Measurements from ENCODE around the gene HTRA1.

The HTRA1 gene

DNA sequence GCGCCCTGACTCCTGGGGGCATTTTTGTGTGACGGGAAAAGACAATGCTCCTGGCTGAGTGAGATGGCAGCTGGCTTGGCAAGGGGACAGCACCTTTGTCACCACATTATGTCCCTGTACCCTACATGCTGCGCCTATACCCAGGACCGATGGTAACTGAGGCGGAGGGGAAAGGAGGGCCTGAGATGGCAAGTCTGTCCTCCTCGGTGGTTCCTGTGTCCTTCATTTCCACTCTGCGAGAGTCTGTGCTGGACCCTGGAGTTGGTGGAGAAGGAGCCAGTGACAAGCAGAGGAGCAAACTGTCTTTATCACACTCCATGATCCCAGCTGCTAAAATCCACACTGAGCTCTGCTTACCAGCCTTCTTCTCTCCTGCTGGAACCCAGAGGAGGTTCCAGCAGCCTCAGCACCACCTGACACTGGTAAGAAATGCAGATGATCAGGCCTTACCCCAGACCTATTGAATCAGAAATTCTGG lies 6.7 kb upstream of the HTRA1 start, which contains the start of gene ARMS2:
ARMS2 (plus strand) TSS at position 51 of the 478 bp plus-strand sequence; CDS start at position 126, 75 bp downstream.
- no peak for DNase-seq (ENCODE audit: low read depth in 2 of 2, low spot score in 1 of 2)

DNA sequence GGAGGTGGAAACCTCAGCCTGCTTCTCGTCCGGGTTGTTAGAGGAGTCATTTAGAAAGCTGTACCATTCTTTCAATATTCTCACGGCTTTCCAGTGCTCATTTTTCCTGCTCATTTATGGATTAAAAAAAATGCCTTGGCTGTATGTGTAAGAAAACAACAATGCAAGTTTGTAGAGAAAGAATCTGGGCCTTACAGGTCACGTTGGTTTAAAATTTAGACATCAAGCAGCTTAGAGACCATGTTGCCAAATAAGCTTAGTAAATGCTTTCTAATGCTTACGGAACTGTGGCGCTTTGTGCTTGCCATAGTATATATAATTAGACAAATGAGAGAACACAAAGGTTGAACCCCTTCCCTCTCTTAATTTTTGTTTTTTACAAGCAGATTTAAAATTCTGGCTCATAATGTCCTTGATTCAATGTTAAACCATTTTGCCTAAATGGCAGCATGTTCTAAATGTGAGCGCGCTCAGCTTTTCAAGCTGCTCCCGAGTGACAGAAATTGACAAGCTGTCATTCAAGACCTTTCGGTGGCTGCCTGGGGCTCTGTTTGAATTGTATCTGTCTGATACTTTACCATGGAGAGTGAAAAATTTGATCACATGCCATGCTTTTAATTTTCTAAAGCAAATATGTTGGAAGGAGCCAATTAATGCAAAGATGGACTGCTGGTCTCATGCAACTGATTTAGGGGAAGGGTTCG lies 5.8 kb upstream of the HTRA1 start:
- DNase-seq (ENCODE audit: low read depth in 2 of 2, low spot score in 1 of 2): no peak

DNA sequence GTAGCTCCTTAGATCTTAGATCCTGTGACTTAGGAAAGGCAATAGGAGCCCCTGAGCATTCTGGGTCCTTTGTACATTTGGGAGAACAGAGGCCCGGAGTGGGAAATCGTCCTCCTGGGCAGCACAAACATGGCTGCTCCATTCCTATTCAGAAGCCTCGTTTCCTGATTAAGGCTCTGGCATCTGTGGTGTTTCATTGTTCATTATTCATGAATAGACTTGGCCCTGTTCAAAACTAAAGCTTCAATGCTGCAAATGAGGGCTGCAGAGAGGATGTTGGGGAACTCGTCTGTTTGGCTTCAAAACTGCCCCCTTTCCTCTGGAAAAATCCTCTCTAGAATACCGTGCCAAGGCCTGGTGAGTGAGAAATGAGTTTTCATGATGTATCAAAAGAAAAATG lies 3.4 kb upstream of the HTRA1 start:
- no peak for DNase-seq (ENCODE audit: low read depth in 2 of 2, low spot score in 1 of 2)

DNA sequence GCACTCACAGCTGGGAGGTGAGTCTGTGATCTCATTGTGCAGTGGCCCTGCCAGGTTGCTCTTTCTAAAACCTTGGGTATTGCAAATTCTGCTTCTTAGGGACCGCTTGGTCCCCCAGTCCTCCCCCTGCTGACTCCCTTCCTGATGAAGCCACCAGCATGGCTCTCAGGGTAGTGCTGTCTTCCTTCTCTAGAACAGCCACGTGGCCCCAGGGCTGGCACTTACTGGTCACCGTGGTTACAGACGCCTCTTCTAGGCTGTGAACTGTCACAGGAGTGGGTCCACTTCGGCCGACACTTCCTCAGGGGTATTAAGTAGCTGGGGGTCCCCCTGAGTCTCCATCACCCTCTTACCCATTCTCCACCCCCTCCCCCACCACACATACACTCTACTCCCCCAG lies 2.7 kb upstream of the HTRA1 start:
- DNase-seq (ENCODE audit: low read depth in 2 of 2, low spot score in 1 of 2): no peak

DNA sequence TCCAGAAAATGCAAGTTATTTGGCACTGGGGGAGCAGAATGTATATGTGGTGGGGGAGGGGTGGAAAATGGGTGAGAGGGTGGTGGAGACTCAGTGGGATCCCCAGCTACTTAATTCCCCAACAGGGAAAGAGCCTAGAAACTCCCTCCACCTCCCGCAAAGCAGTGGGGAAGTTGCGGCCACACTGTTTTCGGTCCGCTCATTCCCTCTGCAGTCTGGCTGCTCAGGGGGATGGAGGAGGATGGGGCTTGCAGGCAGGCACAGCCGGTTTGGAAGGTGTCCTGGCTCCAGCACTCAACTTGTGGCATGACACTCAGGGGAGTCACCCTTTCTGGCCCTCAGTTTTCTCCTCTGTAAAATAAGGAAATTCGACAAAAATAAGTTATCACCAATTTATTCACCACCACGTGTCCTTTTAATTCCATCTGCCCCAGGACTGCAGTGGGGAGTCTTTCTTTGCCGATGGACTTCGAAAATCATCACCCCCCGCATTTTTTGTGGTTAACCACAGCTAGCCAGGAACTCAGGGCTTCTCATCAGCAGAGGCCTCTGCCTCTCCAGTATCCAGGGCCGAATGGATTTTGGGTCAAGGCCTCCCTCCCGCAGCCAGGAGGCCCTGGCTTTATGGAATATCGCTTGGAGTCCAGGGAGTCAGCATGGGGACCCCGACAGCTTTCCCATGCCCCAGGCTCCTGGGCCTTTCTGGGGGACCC lies 1.6 kb upstream of the HTRA1 start:
- no peak for DNase-seq (ENCODE audit: low read depth in 2 of 2, low spot score in 1 of 2)

DNA sequence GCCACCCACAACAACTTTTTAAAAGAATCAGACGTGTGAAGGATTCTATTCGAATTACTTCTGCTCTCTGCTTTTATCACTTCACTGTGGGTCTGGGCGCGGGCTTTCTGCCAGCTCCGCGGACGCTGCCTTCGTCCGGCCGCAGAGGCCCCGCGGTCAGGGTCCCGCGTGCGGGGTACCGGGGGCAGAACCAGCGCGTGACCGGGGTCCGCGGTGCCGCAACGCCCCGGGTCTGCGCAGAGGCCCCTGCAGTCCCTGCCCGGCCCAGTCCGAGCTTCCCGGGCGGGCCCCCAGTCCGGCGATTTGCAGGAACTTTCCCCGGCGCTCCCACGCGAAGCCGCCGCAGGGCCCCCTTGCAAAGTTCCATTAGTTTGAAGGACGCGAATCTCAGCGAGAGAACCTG lies 461 bp upstream of the HTRA1 start:
- no peak for DNase-seq (ENCODE audit: low read depth in 2 of 2, low spot score in 1 of 2)

DNA sequence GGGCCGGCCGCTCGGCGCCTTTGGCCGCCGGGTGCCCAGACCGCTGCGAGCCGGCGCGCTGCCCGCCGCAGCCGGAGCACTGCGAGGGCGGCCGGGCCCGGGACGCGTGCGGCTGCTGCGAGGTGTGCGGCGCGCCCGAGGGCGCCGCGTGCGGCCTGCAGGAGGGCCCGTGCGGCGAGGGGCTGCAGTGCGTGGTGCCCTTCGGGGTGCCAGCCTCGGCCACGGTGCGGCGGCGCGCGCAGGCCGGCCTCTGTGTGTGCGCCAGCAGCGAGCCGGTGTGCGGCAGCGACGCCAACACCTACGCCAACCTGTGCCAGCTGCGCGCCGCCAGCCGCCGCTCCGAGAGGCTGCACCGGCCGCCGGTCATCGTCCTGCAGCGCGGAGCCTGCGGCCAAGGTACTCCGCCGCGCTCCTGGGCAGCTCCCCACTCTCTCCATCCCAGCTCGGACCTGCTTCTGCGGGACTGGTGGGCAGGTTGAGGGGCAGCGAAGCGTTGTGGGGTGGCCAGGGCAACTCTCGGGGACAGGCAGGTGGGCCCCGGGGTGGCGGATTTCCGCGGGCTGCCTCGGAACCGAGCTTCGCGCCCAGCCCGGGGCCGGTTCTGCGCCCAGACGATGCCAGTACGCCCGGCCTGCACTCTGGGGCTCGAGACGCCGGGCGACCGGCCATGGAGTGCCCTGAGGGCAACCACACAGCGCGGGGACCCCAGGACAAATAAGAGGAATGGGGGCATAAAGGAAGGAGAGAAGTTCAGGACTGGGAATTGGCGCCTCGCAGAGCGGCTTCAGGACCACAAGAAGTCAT lies 578 bp downstream of the HTRA1 start:
- no peak for DNase-seq (ENCODE audit: low read depth in 2 of 2, low spot score in 1 of 2)

DNA sequence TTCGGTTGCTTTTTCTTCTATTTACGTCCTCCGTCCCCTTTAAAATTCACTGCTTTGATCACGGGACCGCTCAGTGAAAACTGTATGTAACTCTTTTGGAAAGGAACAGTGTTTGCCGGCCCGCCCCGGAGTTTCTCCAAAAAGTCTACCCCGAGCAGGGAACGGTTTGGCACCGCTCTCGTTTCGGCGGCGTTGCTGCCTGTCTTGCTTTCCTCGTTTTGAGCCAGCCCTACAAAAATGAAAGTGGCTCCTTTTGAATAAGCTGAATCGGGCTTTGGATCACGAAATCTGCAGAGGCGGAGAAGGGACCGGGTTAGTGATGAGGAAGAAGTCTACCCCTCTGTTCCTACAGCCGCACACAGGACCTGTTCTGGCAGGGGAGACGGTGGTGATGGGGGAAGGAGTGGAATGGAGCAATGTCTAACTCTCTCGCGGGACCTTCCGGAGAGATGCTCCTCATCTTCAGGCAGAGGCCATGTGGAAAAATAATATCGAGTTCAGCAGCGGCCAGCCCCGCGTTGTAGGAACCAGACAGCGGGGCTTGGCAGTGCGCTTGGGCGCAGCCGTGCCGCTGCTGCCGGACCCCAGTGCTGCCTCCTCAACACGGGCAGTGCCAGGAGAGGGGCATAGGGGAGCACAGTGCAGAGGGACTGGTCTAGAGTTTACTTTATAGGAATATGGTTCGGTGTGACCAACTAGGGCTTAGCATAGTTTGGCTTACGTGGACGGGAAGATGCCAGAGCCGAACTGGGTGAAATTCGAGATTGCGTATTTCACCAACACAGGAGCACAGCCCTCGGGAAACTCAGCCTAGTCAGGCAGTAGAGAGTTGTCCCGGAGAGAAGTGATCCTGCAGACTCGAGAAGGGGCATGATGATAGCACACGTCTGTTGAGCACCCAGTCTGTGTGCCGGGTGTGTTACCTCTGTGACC lies 1.4 kb downstream of the HTRA1 start:
- no peak for DNase-seq (ENCODE audit: low read depth in 2 of 2, low spot score in 1 of 2)

DNA sequence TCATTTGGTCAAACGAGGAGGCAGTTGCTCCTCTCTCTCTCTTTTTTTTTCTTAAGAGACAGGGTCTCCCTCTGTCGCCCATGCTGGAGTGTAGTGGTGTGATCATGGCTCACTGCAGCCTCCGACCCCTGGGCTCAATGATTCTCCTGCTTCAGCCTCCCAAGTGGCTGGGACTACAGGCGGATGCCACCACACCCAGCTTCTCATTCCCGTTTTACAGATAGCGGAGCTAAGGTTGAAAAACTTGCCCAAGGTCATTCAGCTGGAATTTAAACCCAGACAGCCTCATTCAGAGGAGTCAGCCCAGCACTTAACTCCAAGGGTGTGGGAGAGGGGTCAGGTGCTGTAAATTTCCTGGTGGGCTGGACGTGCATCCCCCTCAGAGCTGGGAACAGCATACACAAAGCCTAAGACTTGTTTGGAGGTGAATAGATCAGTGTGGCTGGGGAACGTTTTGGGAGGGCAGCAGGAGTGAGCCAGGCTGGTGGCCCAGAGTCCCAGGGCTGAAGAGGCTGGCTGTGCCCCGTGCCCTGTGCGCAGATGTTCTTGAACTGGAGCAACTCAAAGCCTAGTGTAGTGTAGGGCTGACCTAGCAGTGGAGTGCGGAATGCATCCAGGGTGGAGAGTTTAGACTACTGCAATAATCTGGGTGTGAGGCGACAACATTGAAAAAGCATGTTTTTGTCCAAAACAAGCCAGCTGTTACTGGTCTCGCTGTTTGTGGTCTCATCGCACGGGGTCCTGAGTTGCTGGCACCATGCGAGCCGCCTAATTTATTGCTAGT lies 2.3 kb downstream of the HTRA1 start:
- DNase-seq (ENCODE audit: low read depth in 2 of 2, low spot score in 1 of 2): no peak

DNA sequence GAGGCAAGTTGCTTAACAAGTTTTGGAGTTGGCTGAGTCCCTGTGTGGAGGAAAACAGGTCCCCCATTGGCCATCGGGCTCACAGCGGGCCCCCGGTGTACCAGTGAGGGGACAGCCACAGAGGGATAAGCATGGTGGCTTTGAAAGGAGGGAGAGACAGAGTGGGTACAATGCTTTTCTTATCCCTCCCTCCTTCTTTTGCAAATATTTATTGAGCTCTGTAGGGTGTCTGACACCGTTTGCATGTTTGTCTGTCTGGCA lies 2.8 kb downstream of the HTRA1 start:
- DNase-seq (ENCODE audit: low read depth in 2 of 2, low spot score in 1 of 2): no peak

DNA sequence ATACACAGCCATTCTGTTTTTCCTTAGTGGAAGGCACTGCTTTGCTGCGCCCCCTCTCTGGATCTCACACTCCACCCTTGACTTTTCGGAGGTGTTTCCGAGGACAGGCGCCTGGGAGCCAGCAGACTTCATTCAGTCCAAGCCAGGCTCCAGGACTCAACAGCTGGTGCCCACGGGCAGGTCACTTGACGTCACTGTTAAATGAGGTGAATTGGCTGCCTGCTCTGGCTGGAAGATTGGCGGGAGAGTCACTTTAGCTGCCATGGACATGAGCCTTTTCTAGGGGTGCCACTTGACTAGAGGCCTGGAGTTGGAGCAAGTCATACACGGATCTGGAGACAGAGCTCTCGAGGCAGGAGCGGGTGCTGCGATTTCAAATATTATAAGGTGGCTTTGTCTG lies 3.2 kb downstream of the HTRA1 start:
- no peak for DNase-seq (ENCODE audit: low read depth in 2 of 2, low spot score in 1 of 2)

DNA sequence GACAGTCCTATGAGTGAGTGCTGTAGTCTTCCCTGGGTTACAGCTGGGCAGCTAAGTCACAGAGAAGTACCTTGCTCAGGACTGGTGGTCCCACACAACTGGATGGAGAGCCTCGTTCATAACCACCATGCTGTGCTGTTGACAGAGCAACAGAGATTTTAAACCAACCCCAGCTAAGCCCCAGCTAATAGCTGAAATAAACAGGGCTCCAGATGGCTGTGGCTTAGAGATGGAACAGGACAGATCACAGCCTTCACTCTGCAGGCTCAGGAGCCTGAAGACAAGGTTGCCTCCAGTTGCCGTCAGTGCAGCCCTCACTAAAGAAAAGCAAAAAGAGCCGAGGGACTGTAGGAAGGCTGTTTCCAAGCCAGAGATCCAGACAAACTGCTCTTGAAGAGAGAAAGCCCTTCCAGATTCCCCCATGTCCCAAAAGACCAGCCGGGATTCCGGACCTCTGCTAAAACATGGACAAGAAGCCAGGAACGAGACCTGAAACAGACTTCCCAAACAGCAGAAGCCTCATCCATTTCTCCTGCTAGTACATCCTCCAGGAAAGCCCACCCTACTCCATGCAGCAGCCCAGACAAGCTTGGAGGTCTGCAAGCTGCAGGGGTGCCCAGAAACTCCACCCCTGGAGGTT lies 4.2 kb downstream of the HTRA1 start:
- DNase-seq (ENCODE audit: low read depth in 2 of 2, low spot score in 1 of 2): no peak

DNA sequence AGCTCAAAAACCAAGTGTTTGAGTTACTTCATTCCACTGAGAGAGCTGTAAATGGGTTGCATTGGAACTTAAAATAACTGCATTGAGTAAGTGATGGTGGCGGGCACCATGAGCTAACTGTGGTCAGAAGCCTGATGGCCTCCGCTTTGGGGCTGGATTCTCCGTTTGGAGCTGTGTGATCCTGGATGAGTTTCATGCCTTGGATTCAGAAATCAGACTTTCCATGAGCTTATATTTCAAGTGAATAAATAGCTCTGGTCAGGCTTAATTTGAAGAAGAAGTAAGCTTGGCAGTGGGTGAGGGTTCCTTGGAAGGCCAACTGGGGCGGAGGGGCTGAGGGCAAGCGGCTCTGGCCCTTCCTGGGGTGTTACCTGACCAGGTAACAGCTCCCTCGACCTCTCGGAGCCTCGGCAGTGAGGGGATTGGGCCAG lies 5.6 kb downstream of the HTRA1 start:
- DNase-seq (ENCODE audit: low read depth in 2 of 2, low spot score in 1 of 2): no peak

DNA sequence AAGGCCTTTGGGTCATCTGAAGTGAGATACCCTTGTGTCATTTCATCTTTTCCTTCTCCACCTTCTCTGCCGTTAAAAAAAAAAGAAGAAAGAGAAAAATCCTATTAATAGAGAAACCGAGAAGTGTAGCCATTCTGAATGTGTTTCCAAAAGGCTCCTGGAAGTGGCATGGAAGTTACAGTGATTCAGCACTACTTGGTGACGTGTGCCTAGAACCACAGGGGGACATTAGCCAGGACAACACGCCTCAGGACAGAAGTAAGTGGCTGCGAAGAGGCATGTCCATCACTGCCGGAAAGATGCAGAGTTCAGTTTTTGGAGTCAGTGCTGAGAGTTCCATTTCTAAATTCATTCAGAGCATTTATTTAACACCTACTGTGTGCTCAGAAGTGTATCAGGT lies 6.3 kb downstream of the HTRA1 start:
- no peak for DNase-seq (ENCODE audit: low read depth in 2 of 2, low spot score in 1 of 2)

DNA sequence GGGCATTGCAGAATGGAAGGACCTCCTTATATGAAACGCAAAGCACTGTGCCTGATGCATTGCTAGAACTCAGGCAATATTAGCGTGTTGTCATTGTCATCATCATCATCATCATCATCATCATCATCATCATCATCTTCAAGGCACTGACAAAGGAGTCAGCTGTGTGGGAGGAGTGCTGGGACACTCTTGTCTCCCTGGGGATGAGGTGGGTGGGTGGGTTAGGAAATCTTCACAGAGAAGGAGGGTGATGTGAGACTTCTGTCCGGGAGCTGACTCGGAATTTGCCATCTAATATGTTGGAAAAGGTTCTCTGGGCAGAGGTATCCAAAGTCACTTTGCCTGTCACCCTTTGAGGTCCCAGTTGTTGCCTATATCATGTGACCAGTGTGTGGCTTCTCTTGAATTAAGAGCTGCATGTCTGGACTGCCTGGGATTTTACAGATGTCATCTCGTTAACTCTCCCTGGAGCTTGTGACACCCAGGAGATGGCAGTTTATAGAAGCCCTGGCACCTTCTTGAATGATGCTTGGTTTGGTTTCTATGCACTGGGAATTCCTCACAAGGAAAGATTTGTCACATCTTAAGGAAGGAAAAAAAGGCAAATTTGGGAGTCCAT lies 7.1 kb downstream of the HTRA1 start:
- DNase-seq (ENCODE audit: low read depth in 2 of 2, low spot score in 1 of 2): no peak

DNA sequence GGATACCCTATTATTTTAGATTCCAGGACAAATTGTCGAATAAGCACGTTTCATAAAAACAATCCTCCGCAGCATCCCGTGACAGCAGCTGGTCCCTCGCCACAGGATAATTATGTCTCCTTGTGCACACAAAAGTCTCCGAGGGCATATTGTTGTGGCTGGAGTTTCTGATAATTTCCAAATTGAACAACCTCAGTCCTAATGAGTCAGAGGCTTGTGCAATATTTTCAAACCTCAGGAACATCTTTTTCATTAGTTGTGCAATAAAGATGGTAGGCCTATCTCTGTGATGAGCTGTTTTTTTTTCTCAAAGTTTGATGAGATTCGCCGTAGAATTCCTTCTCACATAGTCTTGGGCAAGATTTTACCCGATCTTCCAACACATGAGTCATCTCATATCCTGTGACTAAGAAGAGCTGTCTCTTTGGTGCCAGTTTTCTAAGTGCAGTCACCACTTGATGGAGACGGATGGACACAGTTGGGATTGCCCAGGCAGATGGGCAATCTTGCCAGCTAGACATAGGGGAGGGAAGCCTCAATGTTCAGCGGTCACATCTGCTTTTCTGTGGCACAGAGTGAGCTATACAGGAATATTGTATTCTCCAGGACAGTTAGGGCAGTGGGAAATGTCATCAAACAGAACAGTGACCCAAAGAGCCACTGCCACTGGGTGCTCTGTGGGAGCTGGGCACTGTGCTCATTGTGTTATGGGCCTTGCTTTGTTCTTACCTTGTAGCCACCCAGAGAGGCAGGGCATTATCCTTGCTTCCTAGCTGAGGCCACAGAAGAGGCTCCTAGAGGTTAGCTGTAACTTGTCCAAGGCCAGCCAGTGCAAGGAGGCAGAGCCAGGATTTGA lies 7.8 kb downstream of the HTRA1 start:
- DNase-seq (ENCODE audit: low read depth in 2 of 2, low spot score in 1 of 2): no peak

DNA sequence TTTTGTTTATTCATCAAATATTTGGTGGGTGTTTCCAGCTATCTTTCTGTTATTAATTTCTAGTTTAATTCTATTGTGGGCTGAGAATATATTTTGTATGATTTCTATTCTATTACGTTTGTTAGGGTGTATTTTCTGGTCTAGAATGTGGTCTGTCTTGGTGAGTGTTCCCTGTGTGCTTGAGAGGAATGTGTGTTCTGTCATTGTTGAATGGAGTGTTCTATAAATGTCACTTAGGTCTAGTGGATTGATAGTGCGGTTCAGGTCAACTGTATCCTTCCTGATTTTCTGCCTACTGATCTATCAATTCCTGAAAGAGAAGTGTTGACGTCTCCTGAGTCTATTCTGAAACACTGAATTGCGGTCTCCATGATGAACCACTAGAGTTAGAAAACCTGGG lies 8.5 kb downstream of the HTRA1 start:
- no peak for DNase-seq (ENCODE audit: low read depth in 2 of 2, low spot score in 1 of 2)

DNA sequence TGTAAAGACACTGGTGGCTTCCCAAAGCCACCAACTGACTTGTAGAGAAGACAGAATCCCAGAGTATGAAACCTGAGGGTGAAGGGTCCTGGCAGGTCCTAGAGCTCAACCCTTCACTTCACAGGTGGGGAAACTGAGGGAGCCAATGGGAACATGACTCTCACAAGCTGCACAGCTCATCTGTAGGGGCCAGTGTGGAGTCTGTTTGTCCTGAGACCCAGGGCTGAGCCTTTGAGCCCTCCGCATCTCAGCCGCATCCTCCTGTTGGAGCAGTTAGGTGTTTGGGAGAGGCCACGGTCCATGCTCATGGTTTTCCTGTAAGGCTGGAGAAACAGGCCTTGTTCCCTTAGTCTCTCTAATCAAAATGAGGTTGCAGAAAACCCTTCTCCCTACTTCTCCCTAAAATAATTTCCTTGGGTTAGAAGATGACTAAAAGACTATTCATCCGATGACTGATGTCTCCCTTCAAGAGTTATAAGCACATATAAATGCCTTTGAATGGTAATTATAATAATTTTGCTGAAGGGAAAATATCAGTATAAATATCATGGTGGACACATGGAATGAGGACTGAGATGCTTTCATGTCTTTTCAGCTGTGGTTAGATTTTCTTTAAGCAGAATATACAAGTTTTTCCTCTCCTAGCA lies 10.3 kb downstream of the HTRA1 start:
- DNase-seq (ENCODE audit: low read depth in 2 of 2, low spot score in 1 of 2): no peak

Data from stimulated activated CD8-positive, alpha-beta memory T cell treated with anti-CD3 and anti-CD28 coated beads, Interleukin-4, amount 100 ng/mL, for 1 hour (primary cell).